ENCODE data around the gene BLCAP.
"Not testable (repeated sequence)": the region's sequence is repeated elsewhere in the genome, so short reads cannot be mapped to it uniquely, and the experiment has no call there.

The BLCAP gene

DNA sequence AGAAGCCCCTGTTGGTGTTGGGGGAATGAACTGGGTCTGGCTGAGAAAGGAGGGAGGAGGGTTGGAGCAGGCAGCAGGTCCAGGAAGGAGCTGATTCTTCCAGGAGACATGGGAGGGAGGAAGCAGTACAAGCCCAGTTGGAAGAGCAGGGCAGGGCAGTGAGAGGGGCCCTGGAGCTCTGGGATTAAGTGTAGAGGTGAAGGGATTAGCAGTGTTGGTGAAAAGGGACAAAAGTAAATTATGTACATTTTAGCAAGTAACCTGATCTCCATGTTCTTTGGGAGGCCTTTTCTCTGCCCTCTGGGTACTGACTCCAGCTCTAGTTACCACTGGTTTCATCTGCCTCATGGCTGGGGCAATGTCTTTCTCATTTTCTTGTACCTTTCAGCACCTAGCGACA is 41.5 kb downstream of the BLCAP start:
- H3K9me3 ChIP-seq (ENCODE audit: control insufficient read depth, insufficient read depth, low read depth, low read length); H3K36me3 ChIP-seq (ENCODE audit: control insufficient read depth in 2 of 2, insufficient read depth in 1 of 2, low read length in 2 of 2); H3K4me1 ChIP-seq (ENCODE audit: control insufficient read depth, insufficient read depth, low read length); POLR2A ChIA-PET; H3K27ac ChIP-seq (ENCODE audit: extremely low read depth, low read depth, low read length); H3K4me3 ChIP-seq (ENCODE audit: low read depth, low read length); CTCF ChIA-PET: not testable (repeated sequence)
- peak; percentile 47 for TF ChIP-seq FEZF1 (tag by site-specific recombination; IDR thresholded peaks at IDR 0.05)

DNA sequence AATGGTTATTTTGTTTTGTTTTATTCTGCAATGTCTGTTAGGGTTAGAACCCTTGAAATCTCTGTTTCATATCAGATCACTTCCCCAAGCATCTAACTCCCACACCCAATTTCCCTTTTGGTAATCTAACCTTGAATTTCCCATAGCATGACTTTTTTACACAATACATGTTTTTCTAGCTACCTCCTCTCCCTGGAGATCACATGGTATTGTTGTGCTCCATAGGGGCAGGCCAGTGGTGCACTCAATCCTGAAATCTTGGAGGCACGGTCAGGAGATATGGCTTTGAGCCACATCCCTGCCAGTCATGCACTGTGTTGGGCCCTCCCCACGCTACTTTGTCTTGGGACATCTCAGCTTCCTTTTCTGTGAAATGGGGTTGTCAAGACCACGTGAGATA is 43.3 kb downstream of the BLCAP start:
- ChIA-PET POLR2A (no interaction called here), CTCF (interaction anchor here (0.7 kb wide), 1 partner anchor 71 kb away, joined by 3 read pairs; no protein-coding TSS in a partner anchor)
- no peaks in the 10 kb centered on the region for H3K36me3 ChIP-seq (ENCODE audit: control insufficient read depth in 2 of 2, insufficient read depth in 1 of 2, low read length in 2 of 2)
- no peaks in the 10 kb centered on the region for H3K4me1 ChIP-seq (ENCODE audit: control insufficient read depth, insufficient read depth, low read length)
- H3K9me3 ChIP-seq (ENCODE audit: control insufficient read depth, insufficient read depth, low read depth, low read length): no peaks in the 10 kb centered on the region
- H3K27ac ChIP-seq (ENCODE audit: extremely low read depth, low read depth, low read length): no peak overlapping the region
- no peak overlapping the region for H3K4me3 ChIP-seq (ENCODE audit: low read depth, low read length)
- TF ChIP-seq ZNF768 (tag by site-specific recombination; IDR thresholded peaks at IDR 0.05) (no peak), ZNF214 (tag by site-specific recombination; IDR thresholded peaks at IDR 0.05; ENCODE audit: borderline replicate concordance) (no peak), ZNF626 (tag by site-specific recombination; IDR thresholded peaks at IDR 0.05) (no peak), ZNF16 (tag by site-specific recombination; IDR thresholded peaks at IDR 0.05; ENCODE audit: low read depth) (no peak), ZNF548 (tag by site-specific recombination; IDR thresholded peaks at IDR 0.05) (no peak), ZNF292 (tag by site-specific recombination; IDR thresholded peaks at IDR 0.05; ENCODE audit: borderline replicate concordance, low read depth) (no peak), PBX3 (CRISPR knock-in tag; IDR thresholded peaks at IDR 0.05) (no peak), TRIM28 (IDR thresholded peaks at IDR 0.05; ENCODE audit: borderline replicate concordance, low read length) (no peak), HOXC10 (CRISPR knock-in tag; IDR thresholded peaks at IDR 0.05) (no peak), IKZF3 (tag by site-specific recombination; IDR thresholded peaks at IDR 0.05) (no peak), ZNF426 (tag by site-specific recombination; IDR thresholded peaks at IDR 0.05) (no peak)
- TF ChIP-seq, protein P1, sequence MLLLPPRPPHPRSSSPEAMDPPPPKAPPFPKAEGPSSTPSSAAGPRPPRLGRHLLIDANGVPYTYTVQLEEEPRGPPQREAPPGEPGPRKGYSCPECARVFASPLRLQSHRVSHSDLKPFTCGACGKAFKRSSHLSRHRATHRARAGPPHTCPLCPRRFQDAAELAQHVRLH (tag by site-specific recombination; IDR thresholded peaks at IDR 0.05): no peak
- TF ChIP-seq, protein P2, sequence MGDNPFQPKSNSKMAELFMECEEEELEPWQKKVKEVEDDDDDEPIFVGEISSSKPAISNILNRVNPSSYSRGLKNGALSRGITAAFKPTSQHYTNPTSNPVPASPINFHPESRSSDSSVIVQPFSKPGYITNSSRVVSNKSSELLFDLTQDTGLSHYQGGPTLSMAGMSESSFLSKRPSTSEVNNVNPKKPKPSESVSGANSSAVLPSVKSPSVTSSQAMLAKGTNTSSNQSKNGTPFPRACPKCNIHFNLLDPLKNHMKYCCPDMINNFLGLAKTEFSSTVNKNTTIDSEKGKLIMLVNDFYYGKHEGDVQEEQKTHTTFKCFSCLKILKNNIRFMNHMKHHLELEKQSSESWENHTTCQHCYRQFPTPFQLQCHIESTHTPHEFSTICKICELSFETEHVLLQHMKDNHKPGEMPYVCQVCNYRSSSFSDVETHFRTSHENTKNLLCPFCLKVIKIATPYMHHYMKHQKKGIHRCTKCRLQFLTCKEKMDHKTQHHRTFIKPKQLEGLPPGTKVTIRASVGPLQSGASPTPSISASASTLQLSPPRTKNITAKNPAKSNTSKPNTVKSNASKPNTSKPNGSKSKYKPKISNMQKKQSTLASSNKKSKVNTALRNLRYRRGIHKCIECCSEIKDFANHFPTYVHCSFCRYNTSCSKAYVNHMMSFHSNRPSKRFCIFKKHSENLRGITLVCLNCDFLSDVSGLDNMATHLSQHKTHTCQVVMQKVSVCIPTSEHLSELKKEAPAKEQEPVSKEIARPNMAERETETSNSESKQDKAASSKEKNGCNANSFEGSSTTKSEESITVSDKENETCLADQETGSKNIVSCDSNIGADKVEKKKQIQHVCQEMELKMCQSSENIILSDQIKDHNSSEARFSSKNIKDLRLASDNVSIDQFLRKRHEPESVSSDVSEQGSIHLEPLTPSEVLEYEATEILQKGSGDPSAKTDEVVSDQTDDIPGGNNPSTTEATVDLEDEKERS (tag by site-specific recombination; IDR thresholded peaks at IDR 0.05): no peak

GRCh38 chr20:37481610-37482009 is 46.1 kb downstream of the BLCAP start:
- Histone ChIP-seq H3K9me3 (ENCODE audit: control insufficient read depth, insufficient read depth, low read depth, low read length) (no peaks in the 10 kb centered on the region), H3K4me1 (ENCODE audit: control insufficient read depth, insufficient read depth, low read length) (no peaks in the 10 kb centered on the region), H3K27ac (ENCODE audit: extremely low read depth, low read depth, low read length) (no peak overlapping the region), H3K36me3 (ENCODE audit: control insufficient read depth in 2 of 2, insufficient read depth in 1 of 2, low read length in 2 of 2) (no peaks in the 10 kb centered on the region), H3K4me3 (ENCODE audit: low read depth, low read length) (no peak overlapping the region)
- ChIA-PET POLR2A (no interaction called here), CTCF (interaction anchor here (0.7 kb wide), 1 partner anchor 24 kb away, joined by 3 read pairs; no protein-coding TSS in a partner anchor)
- TF ChIP-seq ZNF843 (tag by site-specific recombination; IDR thresholded peaks at IDR 0.05): no peak
- TF ChIP-seq ZNF561 (tag by site-specific recombination; IDR thresholded peaks at IDR 0.05; ENCODE audit: borderline replicate concordance): no peak
- TF ChIP-seq ZNF302 (tag by site-specific recombination; IDR thresholded peaks at IDR 0.05; ENCODE audit: low read depth): no peak
- TF ChIP-seq ZNF335 (tag by site-specific recombination; conservative IDR thresholded peaks at IDR 0.05): no peak
- TF ChIP-seq KLF1 (tag by site-specific recombination; IDR thresholded peaks at IDR 0.05): no peak
- no peak for TF ChIP-seq ZBTB1 (tag by site-specific recombination; IDR thresholded peaks at IDR 0.05)
- no peak for TF ChIP-seq GLI2 (tag by site-specific recombination; IDR thresholded peaks at IDR 0.05; ENCODE audit: borderline replicate concordance, low read depth)
- TF ChIP-seq ZSCAN30 (tag by site-specific recombination; IDR thresholded peaks at IDR 0.05): no peak
- TF ChIP-seq ZNF600 (tag by site-specific recombination; IDR thresholded peaks at IDR 0.05): no peak
- TF ChIP-seq ZNF658 (tag by site-specific recombination; IDR thresholded peaks at IDR 0.05): no peak
- TF ChIP-seq, protein P3, sequence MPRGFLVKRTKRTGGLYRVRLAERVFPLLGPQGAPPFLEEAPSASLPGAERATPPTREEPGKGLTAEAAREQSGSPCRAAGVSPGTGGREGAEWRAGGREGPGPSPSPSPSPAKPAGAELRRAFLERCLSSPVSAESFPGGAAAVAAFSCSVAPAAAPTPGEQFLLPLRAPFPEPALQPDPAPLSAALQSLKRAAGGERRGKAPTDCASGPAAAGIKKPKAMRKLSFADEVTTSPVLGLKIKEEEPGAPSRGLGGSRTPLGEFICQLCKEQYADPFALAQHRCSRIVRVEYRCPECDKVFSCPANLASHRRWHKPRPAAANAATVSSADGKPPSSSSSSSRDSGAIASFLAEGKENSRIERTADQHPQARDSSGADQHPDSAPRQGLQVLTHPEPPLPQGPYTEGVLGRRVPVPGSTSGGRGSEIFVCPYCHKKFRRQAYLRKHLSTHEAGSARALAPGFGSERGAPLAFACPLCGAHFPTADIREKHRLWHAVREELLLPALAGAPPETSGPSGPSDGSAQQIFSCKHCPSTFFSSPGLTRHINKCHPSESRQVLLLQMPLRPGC (tag by site-specific recombination; IDR thresholded peaks at IDR 0.05): no peak
- no peak for TF ChIP-seq ZNF701 (tag by site-specific recombination; IDR thresholded peaks at IDR 0.05)
- TF ChIP-seq ZNF560 (tag by site-specific recombination; IDR thresholded peaks at IDR 0.05; ENCODE audit: borderline replicate concordance): no peak
- no peak for TF ChIP-seq ZNF623 (tag by site-specific recombination; IDR thresholded peaks at IDR 0.05)
- TF ChIP-seq ZNF132 (tag by site-specific recombination; IDR thresholded peaks at IDR 0.05; ENCODE audit: borderline replicate concordance): no peak

Data from HEK293 (cell line).